GM21723 (cell line): Measurements from ENCODE around the gene TPRX2.
"Not testable (repeated sequence)": the region's sequence is repeated elsewhere in the genome, so short reads cannot be mapped to it uniquely, and the experiment has no call there.

Source experiments
- ATAC-seq: cut with Tn5 transposase; IDR thresholded peaks from one replicate; pipeline ENCODE4 v1.9.1; 2021; ENCODE audit warnings: mild to moderate bottlenecking, moderate library complexity; ENCODE audit not compliant: unreplicated experiment

Gene TPRX2, protein sequence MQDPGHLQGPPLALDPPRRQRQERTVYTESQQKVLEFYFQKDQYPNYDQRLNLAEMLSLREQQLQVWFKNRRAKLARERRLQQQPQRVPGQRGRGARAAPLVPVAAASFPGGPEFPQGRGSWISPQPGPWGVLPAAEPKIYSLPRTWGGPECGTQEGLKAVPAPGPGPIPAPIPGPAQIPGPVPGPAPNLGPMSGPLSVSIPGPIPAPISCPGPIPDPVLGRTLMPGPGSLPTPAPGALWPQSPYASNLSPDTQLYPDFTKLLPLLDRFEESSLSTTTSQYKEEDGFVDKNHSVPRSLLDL

DNA sequence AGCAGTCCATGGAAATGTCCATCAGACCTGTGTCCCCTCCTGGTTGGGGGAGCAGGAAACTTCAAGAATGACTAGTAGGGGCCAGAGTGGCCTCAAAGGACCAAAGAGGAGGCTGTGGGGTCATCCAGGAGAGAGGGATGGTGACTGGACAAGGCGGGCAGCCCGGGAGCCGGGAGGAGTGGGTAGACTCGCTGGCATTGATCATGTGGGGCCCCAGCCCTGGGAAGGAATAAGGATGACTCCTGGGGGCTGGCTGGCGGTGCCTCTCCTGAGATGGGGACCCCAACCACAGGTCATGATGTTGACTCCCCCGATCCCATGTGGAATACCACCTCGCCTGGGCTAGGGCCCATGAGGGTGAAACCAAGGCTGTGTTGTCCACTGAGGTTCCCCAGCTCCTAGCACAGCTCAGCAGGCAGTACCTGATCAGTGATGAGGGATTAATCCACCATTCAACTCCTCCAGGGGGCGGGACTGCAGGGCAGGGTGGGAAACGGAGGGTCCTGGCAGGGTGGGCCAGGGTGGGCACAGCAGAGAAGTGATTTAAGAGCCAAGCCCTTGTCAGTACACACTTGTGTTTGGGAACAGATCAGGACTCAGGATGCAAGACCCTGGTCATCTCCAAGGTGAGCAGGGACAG, at the start of gene TPRX2:
TSS of gene TPRX2 (plus strand) at position 590 of the 640 bp plus-strand sequence. CDS start at position 602, 12 bp downstream.
- not testable (repeated sequence) for ATAC-seq

- ATAC-seq, result no peak
These were observed 45.6 kb upstream of the TPRX2 start for GRCh38 chr19:47813304-47813994.

- no peak for ATAC-seq
These were observed 45.1 kb upstream of the TPRX2 start for GRCh38 chr19:47813995-47814328.

GRCh38 chr19:47816270-47816669, 42.8 kb upstream of the TPRX2 start:
- not testable (repeated sequence) for ATAC-seq

DNA sequence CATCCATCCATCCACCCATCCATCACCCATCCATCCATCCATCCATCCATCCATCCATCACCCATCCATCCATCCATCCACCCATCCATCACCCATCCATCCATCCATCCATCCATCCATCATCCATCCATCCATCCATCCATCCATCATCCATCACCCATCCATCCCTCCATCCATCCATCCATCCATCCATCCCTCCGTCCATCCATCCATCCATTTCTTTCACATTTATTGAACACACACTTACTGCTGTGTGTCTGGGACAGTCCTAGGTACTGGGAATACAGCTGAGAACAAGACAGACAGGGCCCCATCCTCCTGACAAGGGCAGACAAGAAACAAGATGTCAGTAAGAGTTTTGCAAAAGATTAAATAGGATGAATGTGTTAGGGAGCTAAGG, 40.8 kb upstream of the TPRX2 start:
- not testable (repeated sequence) for ATAC-seq

DNA sequence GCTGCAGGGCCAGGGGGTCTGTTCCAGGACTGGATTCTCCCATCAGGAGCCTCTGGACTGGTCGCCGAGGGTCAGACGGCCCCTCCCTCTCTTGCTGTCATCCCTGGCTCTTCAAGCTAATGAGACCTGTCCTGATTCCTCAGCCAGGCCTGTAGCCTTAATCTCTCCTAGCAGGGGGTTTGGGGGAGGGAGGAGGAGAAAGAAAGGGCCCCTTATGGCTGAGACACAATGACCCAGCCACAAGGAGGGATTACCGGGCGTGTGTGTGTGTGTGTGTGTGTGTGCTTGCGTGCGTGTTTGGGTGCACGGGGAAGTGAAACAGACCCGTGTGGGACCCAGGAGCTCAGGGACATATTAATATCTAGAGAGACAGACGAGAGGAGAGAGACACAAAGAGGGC, 39.2 kb upstream of the TPRX2 start:
- no peak for ATAC-seq

GRCh38 chr19:47820410-47820809, 38.6 kb upstream of the TPRX2 start:
- no peak for ATAC-seq

- ATAC-seq, result no peak
These were observed 37.5 kb upstream of the TPRX2 start, which contains the start of gene CRX for GRCh38 chr19:47821460-47822020. TSS of gene CRX (plus strand) at chr19:47821937. CDS start at chr19:47834444, 12,507 bp downstream.

DNA sequence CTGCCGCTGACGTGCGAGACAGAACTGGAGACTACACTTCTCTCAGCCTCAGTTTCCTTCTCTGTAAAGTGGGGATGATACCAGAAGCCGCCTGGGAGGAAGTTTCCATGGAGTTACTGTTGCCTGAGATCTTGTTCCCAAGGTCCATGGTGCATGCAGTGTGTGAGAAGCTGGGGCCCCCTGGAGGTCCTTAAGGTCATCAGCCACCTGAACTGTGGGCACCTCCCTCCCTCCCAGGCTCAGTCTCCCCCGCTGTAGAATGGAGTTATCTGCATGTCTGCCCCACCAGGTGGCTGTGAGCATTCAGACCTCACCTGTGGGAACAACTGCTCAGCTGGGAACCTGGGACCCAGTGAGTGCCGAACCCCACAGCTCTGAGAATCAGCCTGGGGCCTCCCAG, 34.6 kb upstream of the TPRX2 start:
- ATAC-seq, result no peak

- no peak for ATAC-seq
These were observed 32.2 kb upstream of the TPRX2 start for GRCh38 chr19:47826800-47827199.

DNA sequence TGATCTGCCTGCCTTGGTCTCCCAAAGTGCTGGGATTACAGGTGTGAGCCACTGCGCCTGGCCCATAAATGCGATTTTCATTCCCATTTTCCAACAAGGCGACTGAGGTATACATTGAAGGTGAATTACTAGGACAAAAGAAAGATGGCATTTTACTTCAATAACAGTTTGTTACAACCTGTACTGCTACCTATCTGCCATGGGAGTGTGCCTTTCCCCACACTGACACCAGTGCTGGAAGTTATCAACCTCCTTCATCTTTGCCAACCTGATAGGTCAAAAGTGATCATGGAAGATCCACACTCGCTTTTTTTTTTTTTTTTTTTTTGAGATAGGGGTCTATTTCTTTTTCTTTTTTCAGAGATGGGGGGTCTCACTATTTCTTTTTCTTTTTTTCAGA, 26.3 kb upstream of the TPRX2 start:
- ATAC-seq, result no peak

DNA sequence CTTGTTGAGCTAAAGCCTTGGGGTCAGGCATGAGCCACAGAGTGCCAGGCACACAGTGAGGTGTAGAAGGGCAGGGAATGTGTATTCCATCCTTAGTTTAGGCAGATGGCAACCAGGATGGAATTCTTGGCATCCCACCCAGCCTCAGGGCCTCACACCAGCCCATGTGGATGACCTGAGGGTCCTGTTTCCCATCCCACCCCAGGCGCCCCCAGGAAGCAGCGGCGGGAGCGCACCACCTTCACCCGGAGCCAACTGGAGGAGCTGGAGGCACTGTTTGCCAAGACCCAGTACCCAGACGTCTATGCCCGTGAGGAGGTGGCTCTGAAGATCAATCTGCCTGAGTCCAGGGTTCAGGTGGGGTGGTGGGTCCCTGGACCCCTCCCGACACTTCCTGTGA, 23.0 kb upstream of the TPRX2 start:
- ATAC-seq, result no peak

GRCh38 chr19:47839411-47839810, 19.6 kb upstream of the TPRX2 start:
- no peak for ATAC-seq

- no peak for ATAC-seq
These were observed 19.1 kb upstream of the TPRX2 start for GRCh38 chr19:47839913-47840312.

DNA sequence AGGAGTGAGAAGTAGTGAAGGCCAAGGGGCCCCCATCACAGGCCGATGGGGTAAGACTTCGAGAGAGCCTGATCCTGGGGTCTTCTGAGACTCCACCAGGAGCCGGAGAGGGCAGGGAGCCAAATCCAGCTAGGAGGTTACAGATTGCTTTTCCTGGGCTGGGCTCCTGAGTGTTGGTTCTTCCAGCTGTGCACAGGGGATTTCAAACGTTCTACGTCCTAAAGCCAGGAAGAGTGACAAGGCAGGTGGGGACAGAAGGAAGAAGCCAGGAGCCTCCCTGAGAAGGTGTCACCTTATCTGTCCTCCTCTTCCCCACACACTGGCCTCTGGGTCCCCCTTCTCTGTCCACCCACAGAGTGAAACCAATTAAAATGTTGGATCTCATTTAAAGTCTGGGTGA, 16.1 kb upstream of the TPRX2 start:
- ATAC-seq, result no peak

GRCh38 chr19:47848425-47848822, 10.6 kb upstream of the TPRX2 start:
- no peak for ATAC-seq

DNA sequence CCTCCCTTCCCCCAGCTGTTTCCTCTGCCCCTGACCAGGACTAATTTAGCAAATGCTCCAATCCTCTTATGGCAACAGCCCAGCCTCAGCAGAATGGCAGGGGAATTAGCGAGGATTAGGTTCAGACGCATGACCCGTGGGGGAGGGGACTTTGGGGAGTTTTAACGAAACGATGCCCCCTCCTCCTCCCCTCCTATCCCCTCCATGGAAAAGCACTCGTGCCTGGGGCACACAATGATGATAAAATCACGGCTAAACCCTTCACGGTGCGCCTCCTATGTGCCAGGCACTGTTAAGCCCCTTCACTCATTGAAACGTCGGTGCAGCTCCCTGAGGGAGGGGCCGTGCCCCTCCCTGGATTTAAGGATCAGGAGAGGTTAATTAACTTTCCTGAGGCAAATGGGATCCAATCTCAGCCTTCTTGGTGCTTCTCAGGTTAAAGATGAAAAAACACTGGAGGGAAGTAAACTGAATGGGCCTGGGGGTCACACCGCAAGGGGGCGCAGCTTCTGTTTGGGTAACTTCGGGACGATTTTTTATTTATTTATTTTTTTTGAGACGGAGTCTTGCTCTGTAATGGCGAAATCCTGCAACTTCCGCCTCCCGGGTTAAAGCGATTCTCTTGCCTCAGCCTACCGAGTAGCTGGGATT, 10.1 kb upstream of the TPRX2 start:
- ATAC-seq, result no peak

DNA sequence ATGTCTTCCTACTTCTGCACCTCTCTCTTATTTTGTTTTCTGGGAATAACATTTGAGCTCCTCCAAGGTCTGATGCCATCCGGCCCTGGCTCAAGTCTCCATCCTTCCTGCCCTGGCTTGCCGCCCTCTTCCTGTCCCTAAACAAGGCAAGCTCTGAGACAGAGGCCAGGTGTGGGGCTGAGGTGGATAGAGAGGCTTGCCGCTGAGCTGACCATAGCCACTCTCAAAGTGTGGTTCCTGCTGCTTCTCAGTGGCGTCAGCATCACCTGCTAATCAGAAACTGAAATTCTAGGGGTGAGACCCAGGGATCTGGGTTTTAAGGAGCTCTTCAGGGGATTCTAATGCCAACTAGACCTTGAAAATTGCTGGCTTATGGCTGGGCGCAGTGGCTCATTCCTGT, 6.0 kb upstream of the TPRX2 start:
- ATAC-seq, result no peak

DNA sequence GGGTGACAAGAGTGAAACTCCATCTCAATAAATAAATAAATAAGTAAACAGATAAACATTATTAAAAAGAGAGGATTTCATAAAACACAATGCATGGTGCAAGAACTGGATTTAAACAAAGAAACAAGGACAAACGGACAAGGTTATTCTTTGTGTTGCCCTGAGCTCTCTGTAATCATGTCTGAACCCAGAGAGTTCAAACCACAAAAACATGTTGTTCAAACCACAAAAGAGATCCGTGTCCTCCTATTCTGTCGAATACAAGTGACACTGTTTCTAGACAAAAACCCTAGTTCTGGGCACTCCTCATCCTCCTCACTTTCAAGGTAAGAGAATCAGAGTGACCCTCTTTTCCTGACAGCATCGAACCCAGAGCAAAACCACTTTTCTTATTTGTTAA, 4.6 kb upstream of the TPRX2 start:
- ATAC-seq, result no peak

GRCh38 chr19:47858231-47858630, 804 bp upstream of the TPRX2 start:
- not testable (repeated sequence) for ATAC-seq

DNA sequence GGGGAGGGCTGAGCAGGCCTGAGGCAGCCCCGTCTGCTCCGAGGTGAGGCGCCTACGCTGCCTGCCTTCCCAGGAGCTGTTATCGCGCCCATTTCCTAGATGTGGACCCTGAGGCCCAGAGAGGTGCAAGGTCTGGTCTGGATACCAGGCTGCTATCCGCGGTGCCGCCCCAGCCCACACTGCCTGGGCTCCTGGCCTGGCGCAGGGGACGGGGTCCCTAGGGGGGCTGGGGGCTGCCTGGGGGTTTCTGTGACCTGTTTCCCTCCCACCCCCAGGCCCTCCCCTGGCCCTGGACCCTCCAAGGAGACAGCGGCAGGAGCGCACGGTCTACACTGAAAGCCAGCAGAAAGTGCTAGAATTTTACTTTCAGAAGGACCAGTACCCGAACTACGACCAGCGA, 803 bp downstream of the TPRX2 start:
- ATAC-seq, result not testable (repeated sequence)
